Posterior vena cava (tissue), 2 donors: Measurements from ENCODE around the gene IL22. TPM values are rescaled to one million over a fixed set of nuclear protein-coding genes. Genes with fewer than 3 reads are reported as not detected.

Experiments
- DNase-seq: peaks from one replicate; pipeline ENCODE4 v3.0.0-alpha.2; 2020; ENCODE audit warnings: low spot score
- intact Hi-C, 2 donors: fragments of 100-400 bp; cut with DNase I; formaldehyde crosslinking; loops; one replicate each; pipeline versions ENCODE4 v1.14.1 to v1.14.2; 2022 to 2023
- total RNA-seq, 2 donors: library from RNA; stranded (reverse); fragmentation: NEBNext Ultra II Directional; extraction: Animal tissue kit (Norgen Biotek cat#: 25700); gene quantifications; one replicate each; pipeline ENCODE4 v1.2.1, GENCODE V29; 2021
- donor health status: DM: yes; HTN: yes; CAD: no.
- donor health status: DM: yes; HTN: yes; CAD: no.

IL22 gene
- total RNA-seq, 2 donors from 2014 or later = not detected

DNA sequence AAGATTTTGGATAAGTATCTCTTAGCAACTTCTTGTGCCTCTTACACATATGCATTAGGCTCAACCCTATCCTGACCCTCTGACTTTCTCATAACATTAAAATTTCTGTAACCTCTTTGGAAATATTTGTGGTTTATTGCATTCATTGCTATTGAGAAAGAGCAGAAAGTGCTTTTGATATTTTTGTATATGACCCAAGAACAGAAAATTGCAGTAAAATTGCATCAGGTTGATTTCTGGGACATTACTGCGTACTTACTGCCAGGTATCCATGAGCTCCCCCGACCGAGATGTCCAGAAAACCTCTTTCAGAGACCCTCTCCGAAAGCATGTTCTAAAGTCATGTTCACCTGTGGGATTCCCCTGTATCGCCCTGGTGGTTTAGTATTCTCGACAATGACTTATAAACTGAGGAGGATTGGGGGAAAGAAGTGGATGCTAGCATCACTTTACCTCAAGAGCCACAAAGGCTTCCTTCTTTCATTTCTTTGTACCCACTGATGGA is 14.5 kb upstream of the IL22 start:
- DNase-seq = no peak
- intact Hi-C loops = no loop called here

GRCh38 chr12:68264857-68265256 is 11.5 kb upstream of the IL22 start:
- no peak for DNase-seq
- intact Hi-C loops = no loop called here

- DNase-seq = no peak
- intact Hi-C loops = no loop called here
Observed at GRCh38 chr12:68264158-68264855, 10.9 kb upstream of the IL22 start.

DNA sequence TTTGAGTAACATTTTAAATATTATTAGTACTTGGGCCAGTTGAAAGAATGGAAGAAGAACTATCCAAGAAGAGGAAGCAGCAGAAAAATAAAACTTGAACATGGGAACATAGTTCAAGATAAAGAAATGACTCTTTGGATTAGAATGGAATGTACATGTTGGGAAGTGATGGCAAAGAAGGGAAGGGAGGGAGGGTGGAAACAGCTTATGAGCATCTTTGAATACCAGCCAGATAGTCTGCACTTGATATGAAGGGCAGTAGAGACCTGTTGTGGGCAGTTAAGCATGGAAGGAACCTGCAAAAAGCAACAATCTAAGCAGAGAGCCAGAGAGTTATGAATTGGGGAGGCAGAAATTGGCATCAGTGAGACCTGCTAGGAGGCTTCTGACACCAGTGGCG is 10.0 kb upstream of the IL22 start:
- DNase-seq = no peak
- intact Hi-C loops = no loop called here

DNA sequence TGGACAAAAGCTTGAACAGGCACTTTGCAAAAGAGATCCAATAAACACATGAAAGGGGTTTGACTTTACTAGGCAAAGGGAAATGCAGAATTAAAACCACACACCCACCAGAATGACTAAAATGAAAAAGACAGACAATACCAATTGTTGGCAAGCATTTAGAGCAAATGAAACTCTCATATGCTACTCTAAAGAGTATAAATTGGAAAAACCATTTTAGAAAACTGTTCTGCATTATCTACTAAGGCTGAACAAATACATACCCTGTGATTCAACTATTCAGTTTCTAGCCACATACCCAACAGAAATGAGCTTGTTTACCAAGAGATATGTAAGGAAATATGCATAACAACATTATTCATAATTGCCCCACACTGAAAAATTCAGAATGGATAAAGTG is 8.5 kb upstream of the IL22 start:
- intact Hi-C loops = no loop called here
- DNase-seq = no peak

DNA sequence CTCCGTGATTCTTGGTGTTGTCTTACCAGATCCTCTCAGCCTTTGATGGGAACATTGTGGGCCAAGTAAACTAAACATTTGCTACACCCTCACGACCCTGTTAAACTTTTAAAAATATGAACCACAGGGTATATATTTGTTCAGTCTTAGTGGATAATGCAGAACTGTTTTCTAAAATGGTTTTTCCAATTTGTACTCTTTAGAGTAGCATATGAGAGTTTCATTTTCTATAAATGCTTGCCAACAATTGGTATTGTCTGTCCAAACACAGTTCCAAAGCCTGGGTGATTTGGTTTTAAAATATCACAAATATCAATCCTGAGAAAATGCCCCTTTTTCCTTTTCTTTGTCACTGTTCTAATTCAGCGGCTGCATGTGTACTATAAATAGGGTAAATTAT is 6.7 kb upstream of the IL22 start:
- intact Hi-C loops = no loop called here
- DNase-seq = no peak

GRCh38 chr12:68259318-68259940 is 6.0 kb upstream of the IL22 start:
- DNase-seq = no peak

GRCh38 chr12:68252077-68252476 is 1.3 kb downstream of the IL22 start:
- DNase-seq = no peak
- intact Hi-C loops = no loop called here

More at GRCh38 chr12:68259318-68259940, 6.0 kb upstream of the IL22 start:
- intact Hi-C loops = no loop called here

DNA sequence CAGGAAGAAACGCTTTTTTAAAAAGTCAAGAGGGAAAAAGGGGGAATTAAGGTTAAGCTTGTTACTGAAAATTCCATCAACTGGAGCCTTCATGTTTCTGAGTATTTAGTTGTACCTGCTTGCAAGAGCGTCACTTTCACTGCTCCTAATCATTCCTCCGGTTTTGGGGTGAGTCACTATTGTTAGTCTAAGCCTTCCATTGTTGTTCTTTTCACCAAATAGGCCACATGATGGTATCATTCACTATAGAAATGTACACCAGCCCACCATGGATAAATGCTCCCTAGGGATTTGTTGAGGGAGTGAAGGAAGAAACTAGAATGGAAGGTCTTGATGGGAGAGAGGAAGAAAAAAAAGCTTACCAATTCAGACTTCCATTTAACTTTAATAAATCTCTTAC is 3.0 kb downstream of the IL22 start:
- DNase-seq = no peak
- intact Hi-C loops = no loop called here

GRCh38 chr12:68247785-68248184 is 5.6 kb downstream of the IL22 start:
- intact Hi-C loops = no loop called here
- DNase-seq = no peak

GRCh38 chr12:68246350-68246749 is 7.1 kb downstream of the IL22 start:
- intact Hi-C loops = no loop called here
- DNase-seq = no peak

GRCh38 chr12:68245180-68246021 is 8.0 kb downstream of the IL22 start:
- DNase-seq = no peak
- intact Hi-C loops = no loop called here

GRCh38 chr12:68242777-68243176 is 10.6 kb downstream of the IL22 start:
- intact Hi-C loops = no loop called here
- DNase-seq = no peak

- no peak for DNase-seq
- intact Hi-C loops = no loop called here
Observed at GRCh38 chr12:68240975-68241374, 12.4 kb downstream of the IL22 start.

GRCh38 chr12:68240079-68240478 is 13.3 kb downstream of the IL22 start:
- intact Hi-C loops = no loop called here
- DNase-seq = no peak

DNA sequence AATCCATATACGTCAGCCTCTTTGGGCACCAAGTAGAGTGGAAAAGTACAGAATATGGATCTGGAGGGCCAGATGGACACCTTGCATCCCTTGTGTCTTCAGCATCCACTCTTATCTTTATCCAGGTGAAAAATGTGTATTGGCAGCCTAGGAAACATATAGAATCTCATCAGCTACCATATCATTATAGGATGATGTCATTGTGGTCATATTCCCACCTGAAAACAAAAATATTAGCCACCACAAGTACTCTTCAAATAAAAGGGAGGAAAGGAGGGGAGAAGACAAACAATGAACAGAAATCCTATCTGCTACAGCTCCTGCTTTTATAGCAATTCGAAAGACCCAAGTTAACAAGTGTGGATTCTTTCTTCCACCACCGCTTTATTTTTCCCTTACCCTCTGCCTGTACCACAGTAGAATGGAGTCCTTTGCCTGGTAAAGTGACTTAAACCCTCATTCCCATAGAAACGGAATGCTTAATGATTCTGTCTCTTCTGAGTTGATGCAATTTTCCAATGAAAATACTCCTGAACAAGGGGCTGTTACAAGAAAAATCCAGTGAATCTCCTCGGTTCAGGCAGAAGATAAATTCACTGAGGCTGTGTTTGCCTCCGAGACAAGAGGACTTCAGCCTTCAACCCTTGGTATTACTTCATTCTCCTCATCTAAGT is 14.0 kb downstream of the IL22 start:
- intact Hi-C loops = no loop called here
- no peak for DNase-seq

DNA sequence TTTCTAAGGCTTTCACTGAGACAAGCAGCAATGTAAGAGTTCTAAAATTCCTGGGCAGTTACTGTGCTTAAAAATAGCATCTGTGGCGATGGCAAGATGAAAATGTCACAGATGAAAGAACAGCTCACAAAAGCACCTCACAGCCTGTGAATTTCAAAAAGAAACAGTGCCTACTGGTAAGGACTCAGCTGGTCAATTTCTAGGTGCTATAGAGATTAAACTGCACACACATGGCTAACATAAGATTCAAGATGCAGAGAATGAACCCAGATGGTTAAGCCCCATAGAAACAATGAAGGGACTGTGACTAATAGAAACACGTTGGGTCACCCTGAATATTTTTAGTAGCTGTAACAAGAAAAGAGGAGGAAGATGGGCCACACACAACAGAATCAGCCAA is 15.8 kb downstream of the IL22 start:
- intact Hi-C loops = no loop called here

GRCh38 chr12:68237078-68237477 is 16.3 kb downstream of the IL22 start:
- DNase-seq = no peak
- intact Hi-C loops = no loop called here

More for the DNA sequence above, 15.8 kb downstream of the IL22 start:
- no peak for DNase-seq

DNA sequence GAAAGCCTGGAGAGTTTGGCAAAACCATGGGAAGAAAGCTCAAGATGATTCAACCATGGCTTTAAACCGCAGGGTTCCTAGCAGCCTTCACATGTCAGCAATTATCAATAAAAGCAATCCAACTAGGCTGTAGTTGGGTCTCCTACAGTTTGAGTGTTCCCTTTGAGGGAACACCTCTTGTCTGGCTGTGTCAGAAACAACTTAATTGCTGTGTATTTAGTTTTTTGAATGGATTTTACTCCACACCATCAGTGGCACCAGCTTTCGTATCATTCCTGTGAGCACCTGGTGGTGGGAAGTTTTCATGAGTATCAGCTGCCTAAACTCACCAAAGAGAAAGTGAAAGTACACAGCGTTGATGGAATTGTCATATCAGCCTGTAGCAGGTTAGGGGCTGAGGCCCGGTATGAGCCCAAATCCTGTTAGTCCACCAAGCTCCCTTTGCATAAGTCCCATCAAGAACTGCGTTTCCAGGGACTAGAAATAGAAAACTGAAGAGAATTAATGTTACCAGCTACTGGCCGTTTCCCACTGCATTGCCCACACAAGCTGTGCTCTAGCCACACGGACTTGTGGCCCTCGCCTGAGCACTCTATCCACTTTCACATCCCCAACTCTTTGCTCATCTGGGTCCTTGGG is 16.9 kb downstream of the IL22 start:
- DNase-seq = no peak
- intact Hi-C loops = no loop called here
